Metanephros (tissue), 2 donors: ENCODE results near the gene NUFIP1. TPM values are rescaled to one million over a fixed set of nuclear protein-coding genes. Genes with fewer than 3 reads are reported as not detected.

Experiments used
- small RNA-seq: library from RNA; depleted of rRNA; stranded (forward); fragments of <200 nt; gene quantifications from one replicate; pipeline ENCODE3, GENCODE V24; 2014; ENCODE audit warnings: low replicate concordance
- total RNA-seq: library from RNA; depleted of rRNA; stranded (reverse); fragments of >200 nt; gene quantifications from one replicate; pipeline ENCODE4 v1.2.3, GENCODE V29; 2014

The NUFIP1 gene
- 4.4 TPM for total RNA-seq

DNA sequence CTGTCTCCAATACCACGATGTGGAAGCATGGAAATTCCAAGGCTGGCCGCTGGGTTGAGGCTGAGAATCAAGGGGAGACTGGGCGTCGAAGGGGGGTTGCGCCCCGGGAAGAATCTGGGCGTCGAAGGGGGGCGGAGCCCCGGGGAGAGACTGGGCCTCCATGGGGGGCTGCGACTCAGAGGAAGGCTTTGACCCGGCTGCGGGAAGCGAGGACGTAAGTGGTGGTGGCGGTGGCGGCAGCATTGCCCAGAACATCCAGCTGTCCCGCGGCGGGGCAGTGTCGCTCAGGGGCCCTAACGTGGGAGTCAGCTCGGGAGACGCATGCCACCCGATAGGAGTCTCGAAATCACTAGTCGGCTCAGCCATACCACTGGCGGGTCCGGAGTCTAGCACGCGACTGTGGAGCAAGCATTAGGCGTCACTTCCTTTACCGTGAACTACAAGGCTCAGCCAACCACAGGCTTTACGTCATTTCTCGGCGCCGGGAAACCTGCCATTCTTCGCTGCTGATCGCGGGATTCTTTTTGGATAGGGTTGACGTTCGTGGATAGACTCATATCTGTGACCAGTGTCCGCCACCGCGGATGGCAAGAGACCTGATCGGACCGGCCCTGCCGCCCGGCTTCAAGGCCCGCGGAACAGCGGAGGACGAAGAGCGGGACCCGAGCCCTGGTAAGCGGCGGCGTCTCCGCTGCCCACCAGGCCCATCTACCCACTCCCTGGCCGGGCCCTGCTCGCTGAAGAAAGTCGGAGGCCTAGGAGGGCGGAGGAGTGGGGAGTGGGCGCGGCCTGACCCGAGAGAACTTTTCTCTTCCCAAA, at the start of gene NUFIP1, which contains the start of gene GPALPP1:
NUFIP1 (minus strand) TSS at position 401 of the 819 bp plus-strand sequence; CDS start at position 366, 35 bp downstream.
GPALPP1 (plus strand) TSS at position 468 of the 819 bp plus-strand sequence; CDS start at position 585, 117 bp downstream.

Small RNAs within 50 kb of the gene (small RNA-seq; reads per million reads assigned to genes)
- not detected for gene RN7SL49P

Other genes starting within 250 kb of the NUFIP1 start
- gene GPALPP1, start 67 bp upstream of the NUFIP1 start, total RNA-seq = 37.3 TPM
- 12.1 TPM for gene GTF2F2, start 131.0 kb upstream of the NUFIP1 start, total RNA-seq
- gene KCTD4, start 211.6 kb upstream of the NUFIP1 start, total RNA-seq = 0.23 TPM